PC-3 (cell line): ENCODE results near the gene MGMT.

Experiments
- CTCF ChIP-seq: fragments of 300-600 bp; sonication (generic); conservative IDR thresholded peaks from 2 replicates; pipeline ENCODE4 v1.5.1; 2017; ENCODE audit warnings: antibody characterized with exemption, low read depth, mild to moderate bottlenecking, low read length
- EZH2 ChIP-seq: fragments of 300-600 bp; sonication (generic); IDR thresholded peaks from one replicate; pipeline ENCODE4 v1.6.1; 2017; ENCODE audit warnings: antibody characterized with exemption, mild to moderate bottlenecking, low read length; ENCODE audit not compliant: unreplicated experiment

GRCh38 chr10:129622291-129622690, 155.2 kb downstream of the MGMT start:
- TF ChIP-seq CTCF (no peak), EZH2 (no peak)
